Measurements from ENCODE around the gene CLDN1.

The CLDN1 gene, protein sequence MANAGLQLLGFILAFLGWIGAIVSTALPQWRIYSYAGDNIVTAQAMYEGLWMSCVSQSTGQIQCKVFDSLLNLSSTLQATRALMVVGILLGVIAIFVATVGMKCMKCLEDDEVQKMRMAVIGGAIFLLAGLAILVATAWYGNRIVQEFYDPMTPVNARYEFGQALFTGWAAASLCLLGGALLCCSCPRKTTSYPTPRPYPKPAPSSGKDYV

DNA sequence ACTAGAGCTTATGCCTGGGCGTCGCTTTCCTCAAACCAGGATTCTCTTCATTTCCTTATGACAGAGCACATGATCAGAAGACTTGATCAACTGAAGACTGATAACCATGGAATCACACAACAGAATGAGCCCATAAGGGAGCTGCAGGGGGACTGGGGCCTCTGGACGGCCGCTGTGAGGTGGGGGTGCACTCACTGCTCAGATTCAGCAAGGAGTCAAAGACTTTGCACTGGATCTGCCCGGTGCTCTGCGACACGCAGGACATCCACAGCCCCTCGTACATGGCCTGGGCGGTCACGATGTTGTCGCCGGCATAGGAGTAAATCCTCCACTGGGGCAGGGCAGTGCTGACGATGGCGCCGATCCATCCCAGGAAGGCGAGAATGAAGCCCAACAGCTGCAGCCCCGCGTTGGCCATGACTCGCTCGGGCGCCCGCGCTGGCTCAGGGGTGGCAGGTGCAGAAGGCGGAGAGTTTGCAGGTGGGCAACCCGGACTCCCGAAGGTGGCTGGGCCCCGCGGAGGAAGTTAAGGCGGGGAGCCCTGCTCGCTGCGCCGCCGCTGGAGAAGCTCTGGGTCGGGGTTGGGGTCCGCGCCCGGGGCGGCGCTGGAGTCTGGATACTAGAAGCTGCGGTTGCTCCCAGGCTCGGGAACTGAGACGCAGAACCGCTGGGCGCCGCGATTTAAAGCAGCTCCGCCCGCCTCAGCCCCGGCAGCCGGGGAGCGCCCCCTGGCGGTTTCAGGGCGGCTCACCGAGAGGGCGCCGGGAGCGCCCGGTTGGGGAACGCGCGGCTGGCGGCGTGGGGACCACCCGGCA is at the start of gene CLDN1:
Gene CLDN1, minus strand, starts transcription at position 658 of the 815 bp plus-strand sequence. Its CDS starts 240 bp downstream, at position 418.
- peak; percentile 25 for DNase-seq

DNA sequence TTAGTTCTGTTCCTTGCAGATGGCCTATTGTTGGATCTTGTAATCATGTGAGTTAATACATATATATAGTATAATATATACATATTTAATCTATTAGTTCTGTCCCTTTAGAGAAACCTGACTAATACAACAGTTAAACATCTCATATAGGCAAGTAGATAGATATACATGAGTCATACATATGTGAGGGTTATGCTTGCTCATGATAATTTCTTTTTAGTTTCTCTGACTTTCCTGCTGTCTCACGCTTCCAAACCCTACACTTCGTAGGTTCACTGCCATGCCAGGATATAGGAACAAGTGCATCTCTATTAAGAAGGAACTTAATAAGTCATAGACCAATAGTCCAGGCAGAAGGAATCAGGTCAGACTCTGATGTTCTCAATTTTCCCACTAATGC is 48.9 kb upstream of the CLDN1 start:
- DNase-seq, result no peak

DNA sequence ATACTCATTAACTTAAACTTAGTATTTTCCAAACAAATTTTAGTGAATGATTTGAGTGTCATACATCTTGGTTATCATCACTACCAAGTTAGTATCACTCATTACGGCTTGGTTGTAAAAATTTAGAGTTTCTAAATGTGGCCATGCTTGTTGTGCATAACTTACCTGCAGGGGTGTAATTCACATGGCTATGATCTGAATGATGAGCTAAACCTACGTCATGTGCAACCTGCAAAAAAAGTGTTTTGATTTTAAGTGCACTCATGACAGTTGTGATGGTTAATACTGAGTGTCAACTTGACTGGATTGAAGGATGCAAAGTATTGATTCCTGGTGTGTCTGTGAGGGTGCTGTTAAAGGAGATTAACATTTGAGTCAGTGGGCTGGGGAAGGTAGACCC is 48.1 kb upstream of the CLDN1 start:
- no peak for DNase-seq

DNA sequence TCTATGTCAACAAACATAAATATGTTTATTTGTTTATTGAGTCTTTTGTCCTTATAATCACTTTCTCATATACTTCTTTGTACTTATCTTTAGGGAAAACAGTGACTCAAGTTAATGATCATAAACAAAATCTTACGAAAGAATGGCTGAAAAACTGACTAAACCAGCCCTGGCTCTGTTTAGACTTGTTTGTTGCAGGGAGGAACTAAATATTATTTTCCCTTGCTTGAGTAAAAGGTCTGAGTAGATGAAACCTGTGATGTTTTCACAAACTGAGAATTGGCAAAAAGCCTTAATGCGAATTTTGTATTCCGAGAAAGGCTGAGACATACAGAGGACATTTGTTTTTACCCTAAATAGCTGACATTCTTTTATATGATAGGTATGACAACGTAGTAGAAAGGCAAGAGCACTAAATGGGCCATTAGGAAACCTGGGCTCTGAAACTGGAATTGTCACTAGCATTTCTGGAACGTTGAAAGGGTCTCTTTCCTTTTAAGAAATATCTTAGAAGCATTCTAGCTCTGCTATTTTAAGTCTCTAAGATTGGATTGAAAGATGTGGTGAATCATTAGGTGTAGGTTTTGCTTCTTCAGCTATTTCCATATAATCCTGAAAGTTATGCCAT is 47.5 kb upstream of the CLDN1 start:
- DNase-seq, result no peak

DNA sequence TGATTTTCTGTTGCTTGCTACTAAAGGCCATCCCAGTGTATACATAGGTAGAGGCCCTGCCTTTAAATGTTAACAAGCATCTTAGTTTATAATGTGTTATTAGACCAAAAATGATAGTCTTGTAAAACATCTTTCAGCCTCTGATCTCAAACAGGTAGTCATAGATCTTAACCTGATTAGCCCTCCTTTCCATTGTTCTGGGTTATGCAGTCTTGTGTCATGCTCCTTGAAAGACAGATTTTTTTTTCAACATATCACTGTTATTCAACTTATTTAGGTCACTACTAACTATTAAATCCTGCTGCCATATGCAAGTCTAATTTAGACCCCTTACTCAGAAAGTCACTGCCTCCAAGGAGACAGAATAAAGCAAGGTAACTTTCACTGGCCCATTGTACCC is 46.6 kb upstream of the CLDN1 start:
- no peak for DNase-seq

DNA sequence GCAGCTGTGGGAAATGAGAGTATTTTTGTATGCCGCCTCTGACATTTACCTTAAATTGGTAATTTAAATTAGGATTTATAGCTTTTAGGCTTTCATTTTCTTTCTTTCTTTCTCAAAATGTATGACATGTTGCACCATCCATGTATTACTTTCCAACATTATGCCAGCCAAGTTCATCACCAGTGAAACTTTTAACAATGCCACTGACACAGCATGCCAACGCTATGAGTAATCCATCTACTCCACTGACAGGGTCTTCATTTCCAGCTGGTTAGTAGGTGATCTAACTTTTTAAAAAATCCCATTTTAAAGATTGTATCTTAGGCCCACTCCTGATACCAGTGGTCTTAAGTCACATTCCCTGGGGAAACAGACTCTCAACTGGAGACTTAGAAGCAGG is 43.9 kb upstream of the CLDN1 start:
- DNase-seq, result no peak

DNA sequence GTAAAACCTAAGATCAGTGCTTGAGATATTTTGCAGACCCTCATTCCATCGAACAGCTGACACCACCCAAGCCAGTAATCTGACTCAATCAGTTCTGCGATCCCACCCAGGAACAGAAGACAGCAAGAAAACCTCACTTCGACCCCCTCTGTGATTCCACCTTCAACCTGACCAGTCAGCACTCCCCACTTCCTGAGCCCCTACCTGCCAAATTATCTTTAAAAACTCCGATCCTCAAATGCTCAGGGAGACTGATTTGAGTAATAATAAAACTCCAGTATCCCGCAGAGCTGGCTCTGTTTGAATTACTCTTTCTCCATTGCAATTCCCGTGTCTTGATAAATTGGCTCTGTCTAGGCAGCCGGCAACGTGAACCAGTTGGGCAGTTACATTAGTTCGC is 40.0 kb upstream of the CLDN1 start:
- DNase-seq, result no peak

DNA sequence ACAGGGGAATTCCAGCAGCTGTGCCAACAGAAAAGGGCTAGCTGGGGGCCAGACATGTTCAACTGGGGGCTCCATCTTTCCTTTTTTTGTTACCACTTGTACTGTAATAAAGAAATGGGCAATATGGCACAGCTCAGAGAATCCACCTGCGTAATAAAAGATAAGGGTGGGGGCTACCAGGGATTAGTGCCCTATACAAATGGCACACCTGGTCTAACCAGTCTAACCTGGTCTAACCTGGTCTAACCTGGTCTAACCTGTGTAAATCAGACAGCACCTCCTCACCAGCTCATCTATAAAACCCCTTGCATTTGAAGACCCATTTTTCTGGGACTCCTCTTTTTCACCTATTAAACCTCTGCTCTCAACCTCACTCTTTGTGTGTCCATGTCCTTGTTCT is 39.5 kb upstream of the CLDN1 start:
- no peak for DNase-seq

DNA sequence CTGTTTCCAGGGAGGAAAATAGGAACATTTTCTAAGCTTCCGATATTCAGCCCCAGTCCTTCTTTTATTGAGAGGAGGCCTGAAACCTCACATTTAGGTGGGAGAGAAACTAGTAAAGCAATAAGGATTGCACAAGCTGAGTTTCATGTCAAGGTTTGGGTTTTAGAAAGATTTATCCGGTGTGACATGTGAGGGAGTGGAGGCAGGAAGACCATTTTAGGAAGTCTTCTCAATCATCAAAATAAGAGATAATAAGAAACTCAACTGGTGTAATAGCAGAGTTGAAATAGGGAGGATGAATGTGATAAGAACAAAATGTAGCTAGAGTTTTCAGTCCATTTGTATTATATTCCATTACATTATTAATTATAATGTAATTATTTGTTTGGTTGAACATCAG is 38.0 kb upstream of the CLDN1 start:
- no peak for DNase-seq

- no peak for DNase-seq
Observed at GRCh38 chr3:190359813-190360212, 37.6 kb upstream of the CLDN1 start.

- DNase-seq, result no peak
Observed at GRCh38 chr3:190357468-190357867, 35.2 kb upstream of the CLDN1 start.

GRCh38 chr3:190356246-190356645 is 34.0 kb upstream of the CLDN1 start:
- DNase-seq, result no peak

DNA sequence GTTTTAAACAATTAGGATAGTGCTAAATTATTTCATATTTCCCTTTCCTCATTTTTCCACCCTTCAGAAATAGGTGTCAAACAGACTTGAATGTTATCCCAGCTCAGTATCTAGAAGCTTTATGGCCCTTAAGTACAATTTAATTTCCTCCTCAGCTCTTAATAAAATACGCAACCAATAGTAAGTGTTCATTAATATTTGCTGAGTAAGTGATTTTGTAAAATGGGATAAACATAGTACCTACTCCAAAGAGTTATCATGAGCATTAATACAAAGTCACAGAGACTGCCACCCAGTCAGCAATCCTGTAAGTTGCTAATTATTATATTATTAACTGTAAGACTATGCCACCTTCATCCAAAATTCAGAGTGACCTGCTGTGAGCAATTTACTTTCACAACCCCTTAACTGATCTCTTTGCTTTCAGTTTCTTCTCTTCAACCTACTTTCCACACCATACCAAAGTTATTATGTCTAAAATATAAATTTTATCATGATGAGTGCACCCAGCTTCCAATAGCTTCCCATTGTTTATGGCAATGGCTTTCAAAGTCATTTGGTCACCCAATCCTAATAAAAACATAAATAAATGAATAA is 30.7 kb upstream of the CLDN1 start:
- no peak for DNase-seq

GRCh38 chr3:190346541-190346940 is 24.3 kb upstream of the CLDN1 start:
- DNase-seq, result no peak

DNA sequence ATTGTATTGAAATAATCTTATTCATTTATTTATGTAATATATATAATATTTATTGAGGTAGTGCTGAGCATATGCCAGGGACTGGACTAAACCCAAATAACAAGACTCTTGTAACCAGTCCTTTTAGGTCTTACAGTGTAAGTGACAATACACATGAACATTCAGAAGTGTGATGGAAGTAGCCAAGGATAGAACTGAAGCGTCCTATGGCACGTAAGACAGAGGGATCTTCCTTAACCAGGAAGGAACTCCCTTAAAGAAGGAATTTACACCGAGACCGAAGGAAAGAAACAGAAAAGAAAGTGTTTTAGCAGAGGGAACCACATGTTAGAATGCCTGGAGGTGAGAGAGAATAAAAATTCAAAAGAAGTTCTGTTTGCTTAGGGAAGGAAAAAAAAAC is 23.6 kb upstream of the CLDN1 start:
- DNase-seq, result no peak

GRCh38 chr3:190345027-190345821 is 23.0 kb upstream of the CLDN1 start:
- DNase-seq, result peak; percentile 41

DNA sequence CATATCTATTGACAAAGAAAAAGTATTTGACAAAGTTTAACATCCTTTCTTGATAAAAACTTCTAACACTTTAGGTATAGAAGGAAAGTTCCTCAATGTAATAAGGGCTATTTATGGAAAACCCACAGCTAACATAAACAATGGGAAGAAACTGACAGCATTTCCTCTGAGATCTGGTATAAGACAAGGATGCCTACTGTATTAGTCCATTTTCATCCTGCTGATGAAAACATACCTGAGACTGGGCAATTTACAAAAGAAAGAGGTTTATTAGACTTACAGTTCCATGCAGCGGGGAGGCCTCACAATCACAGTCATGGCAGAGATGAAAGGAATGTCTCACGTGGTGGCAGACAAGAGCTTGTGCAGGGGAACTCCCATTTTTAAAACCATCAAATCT is 17.8 kb upstream of the CLDN1 start:
- no peak for DNase-seq

GRCh38 chr3:190339130-190339529 is 16.9 kb upstream of the CLDN1 start:
- DNase-seq, result no peak

- DNase-seq, result no peak
Observed at GRCh38 chr3:190338717-190339116, 16.5 kb upstream of the CLDN1 start.

DNA sequence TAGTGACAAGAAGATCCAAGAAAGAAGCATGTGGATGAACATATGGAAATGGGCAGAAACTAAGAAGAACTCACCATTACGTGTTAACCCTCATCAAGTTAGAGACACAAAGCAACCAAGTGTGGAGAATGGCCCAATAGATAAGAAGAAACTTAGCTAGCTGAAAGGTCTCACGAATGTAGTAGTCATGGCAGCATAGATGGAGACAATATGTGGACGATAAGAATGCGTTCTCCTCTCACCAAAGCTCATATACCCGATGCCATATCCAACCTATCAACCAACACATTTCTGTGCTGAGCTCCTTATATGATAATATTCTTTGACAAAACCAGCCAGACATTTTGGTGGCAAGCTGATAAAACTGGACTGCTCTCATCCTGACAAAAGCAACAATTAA is 15.1 kb upstream of the CLDN1 start:
- no peak for DNase-seq

DNA sequence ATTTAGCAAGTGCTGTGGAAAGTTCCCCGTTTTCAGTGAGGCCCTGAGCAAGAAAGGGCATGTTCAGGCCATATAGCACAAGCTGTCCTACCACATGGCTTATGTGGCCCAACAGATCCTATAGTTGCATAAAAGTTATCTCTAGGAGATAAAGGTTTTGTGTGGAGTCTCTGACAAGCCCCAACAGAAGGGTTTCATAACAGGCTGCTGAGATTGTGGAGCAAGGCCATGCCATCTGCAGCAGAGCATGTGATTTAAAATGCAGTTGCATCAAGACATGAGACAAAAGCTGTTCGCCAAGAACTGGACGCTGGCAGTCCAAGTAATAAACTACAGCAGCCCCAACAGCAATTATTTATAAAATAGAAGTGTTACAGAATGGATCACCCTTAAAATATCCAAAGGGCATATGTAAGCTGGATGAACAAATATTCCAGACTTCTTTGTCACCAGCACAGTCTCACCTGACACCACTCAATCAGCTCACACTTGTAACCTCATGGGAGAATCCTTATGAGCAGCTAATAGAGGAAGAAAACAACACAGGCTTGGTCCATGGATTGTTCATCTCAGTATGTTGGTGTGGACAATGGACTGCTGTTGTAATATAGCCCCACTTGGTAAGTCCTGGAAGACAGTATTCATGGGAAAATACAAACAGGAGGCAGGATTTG is 14.4 kb upstream of the CLDN1 start:
- no peak for DNase-seq

DNA sequence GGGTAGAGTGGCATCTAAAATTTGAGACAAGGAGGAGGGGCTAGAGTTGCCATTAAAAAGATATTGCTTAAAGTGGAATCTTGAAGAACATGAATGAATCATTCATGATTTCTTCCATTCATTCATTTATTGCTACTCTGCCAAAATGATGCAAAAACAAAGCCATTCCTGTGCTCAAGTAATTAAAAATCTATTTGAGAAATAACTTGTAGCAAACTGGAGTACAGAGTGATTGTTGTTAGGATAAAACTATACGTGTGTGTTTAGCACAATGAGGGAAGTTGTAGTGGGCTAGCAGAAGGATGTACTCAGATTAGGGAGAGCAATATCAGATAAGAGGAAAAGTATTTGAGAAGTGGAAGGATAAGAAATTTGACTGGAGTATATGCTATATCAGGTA is 11.7 kb upstream of the CLDN1 start:
- no peak for DNase-seq
